CD4-positive, CD25-positive, alpha-beta regulatory T cell (primary cell): ENCODE data around the gene ATP1A4. TPM values are rescaled to one million over a fixed set of nuclear protein-coding genes. Genes with fewer than 3 reads are reported as not detected.
A peak's percentile ranks its signal among the peaks of the same experiment; 100 is the strongest.
"Not testable (repeated sequence)": the region's sequence is repeated elsewhere in the genome, so short reads cannot be mapped to it uniquely, and the experiment has no call there.

Experiments
- ATAC-seq, 2 donors: fragments of 150-1000 bp; cut with Tn5 transposase; one replicate each; pipeline ENCODE4 v1.10.0; 2021; ENCODE audit warnings: low read depth in 2 of 2, moderate number of reproducible peaks in 2 of 2, moderate library complexity in 1 of 2
- DNase-seq, 3 donors: peaks; one replicate each; pipeline versions ENCODE4 v3.0.0 to v3.0.0-alpha.2; 2012 to 2022; ENCODE audit warnings: mixed read lengths in 1 of 3
- H3K27ac ChIP-seq: one replicate; pipeline ENCODE4 v1.7.0; 2013; ENCODE audit warnings: mild to moderate bottlenecking, low read length; ENCODE audit not compliant: insufficient read depth, poor library complexity, severe bottlenecking
- H3K27me3 ChIP-seq: one replicate; pipeline ENCODE4 v1.7.0; 2013; ENCODE audit warnings: low read length; ENCODE audit not compliant: control insufficient read depth, insufficient read depth
- H3K36me3 ChIP-seq: one replicate; pipeline ENCODE4 v1.7.0; 2013; ENCODE audit warnings: mild to moderate bottlenecking, low read length, moderate library complexity; ENCODE audit not compliant: control insufficient read depth, insufficient read depth
- H3K4me1 ChIP-seq: 2 replicates; pipeline ENCODE4 v1.7.0; 2013; ENCODE audit warnings: mild to moderate bottlenecking, low read length; ENCODE audit not compliant: insufficient read depth, control insufficient read depth, poor library complexity, severe bottlenecking
- H3K4me3 ChIP-seq: one replicate; pipeline ENCODE4 v1.7.0; 2013; ENCODE audit warnings: low read depth, mild to moderate bottlenecking, low read length, moderate library complexity
- H3K9me3 ChIP-seq, 2 experiments: 1 replicate in 1 of 2; 2 replicates in 1 of 2; pipeline ENCODE4 v1.7.0; 2013; ENCODE audit warnings: low read length in 2 of 2, mild to moderate bottlenecking in 1 of 2, moderate library complexity in 1 of 2; ENCODE audit not compliant: control insufficient read depth in 2 of 2
- H3K27ac Mint-ChIP-seq, 3 donors: one replicate each; pipeline ENCODE4 v1.8.0; 2020 to 2022; ENCODE audit warnings: mild to moderate bottlenecking in 3 of 3, mixed read lengths in 3 of 3, moderate library complexity in 2 of 3
- H3K27me3 Mint-ChIP-seq: one replicate; pipeline ENCODE4 v1.8.0; 2022; ENCODE audit warnings: mild to moderate bottlenecking, mixed read lengths
- H3K36me3 Mint-ChIP-seq: one replicate; pipeline ENCODE4 v1.8.0; 2020; ENCODE audit warnings: mixed read lengths
- H3K4me1 Mint-ChIP-seq, 4 donors: one replicate each; pipeline ENCODE4 v1.8.0; 2020 to 2022; ENCODE audit warnings: mixed read lengths in 4 of 4, mild to moderate bottlenecking in 1 of 4
- H3K4me3 Mint-ChIP-seq, 4 donors: one replicate each; pipeline ENCODE4 v1.8.0; 2020 to 2022; ENCODE audit warnings: mild to moderate bottlenecking in 4 of 4, mixed read lengths in 4 of 4, moderate library complexity in 3 of 4
- H3K9me3 Mint-ChIP-seq, 7 donors: one replicate each; pipeline ENCODE4 v1.8.0; 2020 to 2022; ENCODE audit warnings: mixed read lengths in 7 of 7, mild to moderate bottlenecking in 3 of 7, moderate library complexity in 2 of 7
- polyA plus RNA-seq, 4 donors: library from polyadenylated mRNA; unstranded; fragments of 300-500 nt; fragmentation: Illumina TruSeq; gene quantifications; one replicate each; pipeline ENCODE4 v1.2.3, GENCODE V29; 2021
- total RNA-seq: library from RNA; stranded (reverse); gene quantifications from one replicate; pipeline ENCODE4 v1.2.3, GENCODE V29; 2022

The ATP1A4 gene
- total and polyA plus RNA-seq, 5 donors from 2014 or later = not detected

GRCh38 chr1:160109686-160110085 is 41.7 kb upstream of the ATP1A4 start:
- ATAC-seq = no peak
- Mint-ChIP-seq H3K4me1 (no peaks in the 10 kb centered on the region), H3K27ac (no peak overlapping the region), H3K4me3 (no peak overlapping the region), H3K36me3 (no peaks in the 10 kb centered on the region), H3K27me3 (peaks cover 25% of the 10 kb centered on the region), H3K9me3 (peaks cover 0 to 2% (median 0%) of the 10 kb centered on the region in 7 donors)
- Histone ChIP-seq H3K27me3 (no peaks in the 10 kb centered on the region), H3K36me3 (no peaks in the 10 kb centered on the region), H3K27ac (no peak overlapping the region), H3K4me1 (no peaks in the 10 kb centered on the region), H3K9me3 (no peaks in the 10 kb centered on the region), H3K4me3 (no peak overlapping the region)
- no peak for DNase-seq

- not testable (repeated sequence) for H3K4me1 Mint-ChIP-seq, H3K4me1 ChIP-seq, H3K4me3 ChIP-seq, H3K36me3 ChIP-seq, H3K27ac Mint-ChIP-seq, H3K27me3 ChIP-seq, DNase-seq, H3K9me3 ChIP-seq, H3K9me3 Mint-ChIP-seq, H3K36me3 Mint-ChIP-seq, H3K27ac ChIP-seq, H3K4me3 Mint-ChIP-seq, ATAC-seq
- peaks cover 33% of the 10 kb centered on the region for H3K27me3 Mint-ChIP-seq
Measured at GRCh38 chr1:160111462-160111861, 39.9 kb upstream of the ATP1A4 start.

- ATAC-seq (no peak), DNase-seq (no peak)
- H3K4me1 ChIP-seq = no peaks in the 10 kb centered on the region
- no peaks in the 10 kb centered on the region for H3K27me3 ChIP-seq
- H3K4me3 ChIP-seq = no peak overlapping the region
- no peak overlapping the region for H3K27ac Mint-ChIP-seq
- H3K9me3 ChIP-seq = no peaks in the 10 kb centered on the region
- H3K36me3 ChIP-seq = no peaks in the 10 kb centered on the region
- H3K9me3 Mint-ChIP-seq = peaks cover 0 to 2% (median 0%) of the 10 kb centered on the region in 7 donors
- no peak overlapping the region for H3K27ac ChIP-seq
- peaks cover 33% of the 10 kb centered on the region for H3K27me3 Mint-ChIP-seq
- no peaks in the 10 kb centered on the region for H3K36me3 Mint-ChIP-seq
- H3K4me1 Mint-ChIP-seq = no peaks in the 10 kb centered on the region
- H3K4me3 Mint-ChIP-seq = no peak overlapping the region
Measured at GRCh38 chr1:160112357-160112756, 39.0 kb upstream of the ATP1A4 start.

- no peak overlapping the region for H3K4me3 Mint-ChIP-seq
- no peaks in the 10 kb centered on the region for H3K27me3 ChIP-seq
- H3K9me3 ChIP-seq = no peaks in the 10 kb centered on the region
- H3K27ac Mint-ChIP-seq = peak overlapping the region in 2 of 3 donors; percentile 20 to 42
- H3K4me1 Mint-ChIP-seq = no peaks in the 10 kb centered on the region
- H3K36me3 ChIP-seq = no peaks in the 10 kb centered on the region
- DNase-seq = no peak
- H3K4me1 ChIP-seq = no peaks in the 10 kb centered on the region
- ATAC-seq = no peak
- peaks cover 41% of the 10 kb centered on the region for H3K27me3 Mint-ChIP-seq
- no peaks in the 10 kb centered on the region for H3K36me3 Mint-ChIP-seq
- peaks cover 0 to 2% (median 0%) of the 10 kb centered on the region in 7 donors for H3K9me3 Mint-ChIP-seq
- no peak overlapping the region for H3K4me3 ChIP-seq
- no peak overlapping the region for H3K27ac ChIP-seq
Measured at GRCh38 chr1:160113407-160113806, 38.0 kb upstream of the ATP1A4 start.

GRCh38 chr1:160114085-160114484 is 37.3 kb upstream of the ATP1A4 start:
- Histone ChIP-seq H3K27ac (no peak overlapping the region), H3K27me3 (no peaks in the 10 kb centered on the region), H3K36me3 (no peaks in the 10 kb centered on the region), H3K4me3 (no peak overlapping the region), H3K9me3 (no peaks in the 10 kb centered on the region), H3K4me1 (no peaks in the 10 kb centered on the region)
- ATAC-seq = no peak
- H3K27ac Mint-ChIP-seq = no peak overlapping the region
- peaks cover 43% of the 10 kb centered on the region for H3K27me3 Mint-ChIP-seq
- no peaks in the 10 kb centered on the region for H3K4me1 Mint-ChIP-seq
- no peak for DNase-seq
- peaks cover 0 to 2% (median 0%) of the 10 kb centered on the region in 7 donors for H3K9me3 Mint-ChIP-seq
- no peak overlapping the region for H3K4me3 Mint-ChIP-seq
- H3K36me3 Mint-ChIP-seq = no peaks in the 10 kb centered on the region

GRCh38 chr1:160115545-160116282 is 35.7 kb upstream of the ATP1A4 start, which contains the start of gene ATP1A2:
ATP1A2 (plus strand) TSS chr1:160115759; CDS start chr1:160115862, 103 bp downstream.
- Histone ChIP-seq H3K4me3 (no peak within 1 kb of the TSS), H3K27me3 (no peaks in the 10 kb centered on the region), H3K4me1 (no peaks in the 10 kb centered on the region), H3K9me3 (no peaks in the 10 kb centered on the region), H3K36me3 (no peaks in the 10 kb centered on the region), H3K27ac (no peak within 1 kb of the TSS)
- Mint-ChIP-seq H3K4me1 (no peaks in the 10 kb centered on the region), H3K27ac (no peak within 1 kb of the TSS), H3K4me3 (no peak within 1 kb of the TSS), H3K36me3 (no peaks in the 10 kb centered on the region), H3K9me3 (peaks cover 0 to 2% (median 0%) of the 10 kb centered on the region in 7 donors), H3K27me3 (peaks cover 43% of the 10 kb centered on the region)
- ATAC-seq (no peak), DNase-seq (no peak)

- Histone ChIP-seq H3K4me1 (no peaks in the 10 kb centered on the region), H3K4me3 (no peak overlapping the region), H3K27me3 (no peaks in the 10 kb centered on the region), H3K36me3 (no peaks in the 10 kb centered on the region), H3K27ac (no peak overlapping the region), H3K9me3 (no peaks in the 10 kb centered on the region)
- Mint-ChIP-seq H3K9me3 (peaks cover 0 to 2% (median 0%) of the 10 kb centered on the region in 7 donors), H3K27ac (no peak overlapping the region), H3K4me3 (no peak overlapping the region), H3K4me1 (no peaks in the 10 kb centered on the region), H3K27me3 (peaks cover 43% of the 10 kb centered on the region), H3K36me3 (no peaks in the 10 kb centered on the region)
- ATAC-seq = no peak
- no peak for DNase-seq
Measured at GRCh38 chr1:160116283-160117147, 34.9 kb upstream of the ATP1A4 start.
